HepG2 (cell line): ENCODE results near the gene ZNF48. TPM values are rescaled to one million over a fixed set of nuclear protein-coding genes. Genes with fewer than 3 reads are reported as not detected.

Experiments used
- ATM ChIP-seq: fragments of 450-650 bp; IDR thresholded peaks from 2 replicates; pipeline ENCODE4 v1.7.1; 2017; ENCODE audit warnings: mild to moderate bottlenecking, borderline replicate concordance
- CSRNP2 ChIP-seq: sonication (generic); formaldehyde crosslinking; conservative IDR thresholded peaks from 2 replicates; pipeline ENCODE4 v1.8.0; 2022; ENCODE audit warnings: low read depth, missing genetic modification reagents
- ETV5 ChIP-seq: IDR thresholded peaks from 2 replicates; pipeline ENCODE4 v1.6.1; 2018; ENCODE audit warnings: missing biosample characterization, missing genetic modification reagents, inconsistent platforms, borderline replicate concordance
- FOXC1 ChIP-seq: sonication (generic); formaldehyde crosslinking; IDR thresholded peaks from 2 replicates; pipeline ENCODE4 v1.8.0; 2022; ENCODE audit warnings: mild to moderate bottlenecking, missing genetic modification reagents, borderline replicate concordance
- GPBP1L1 ChIP-seq: sonication (generic); formaldehyde crosslinking; IDR thresholded peaks from 2 replicates; pipeline ENCODE4 v1.5.0; 2020; ENCODE audit warnings: mild to moderate bottlenecking, missing genetic modification reagents
- JARID2 ChIP-seq: sonication (generic); formaldehyde crosslinking; IDR thresholded peaks from 2 replicates; pipeline ENCODE4 v1.8.1; 2023; ENCODE audit warnings: missing genetic modification reagents, inconsistent platforms; ENCODE audit not compliant: insufficient replicate concordance
- LRRFIP1 ChIP-seq: sonication (generic); formaldehyde crosslinking; conservative IDR thresholded peaks from 2 replicates; pipeline ENCODE4 v1.4.0; 2020; ENCODE audit warnings: missing genetic modification reagents
- SIX4 ChIP-seq: sonication (generic); formaldehyde crosslinking; IDR thresholded peaks from 2 replicates; pipeline ENCODE4 v1.4.0; 2020; ENCODE audit warnings: missing genetic modification reagents
- ZGPAT ChIP-seq: IDR thresholded peaks from 2 replicates; pipeline ENCODE4 v1.6.1; 2016; ENCODE audit warnings: mild to moderate bottlenecking
- ZMYM3 ChIP-seq: sonication (generic); formaldehyde crosslinking; IDR thresholded peaks from 2 replicates; pipeline ENCODE4 v1.5.1; 2020; ENCODE audit warnings: mild to moderate bottlenecking, missing genetic modification reagents
- ZNF124 ChIP-seq: sonication (generic); formaldehyde crosslinking; IDR thresholded peaks from 2 replicates; pipeline ENCODE4 v1.4.0; 2020; ENCODE audit warnings: missing genetic modification reagents
- ZNF530 ChIP-seq: sonication (generic); formaldehyde crosslinking; IDR thresholded peaks from 2 replicates; pipeline ENCODE4 v1.5.0; 2020; ENCODE audit warnings: low read depth, mild to moderate bottlenecking, missing genetic modification reagents
- ZNF563 ChIP-seq: sonication (generic); formaldehyde crosslinking; IDR thresholded peaks from 2 replicates; pipeline ENCODE4 v1.8.0; 2022; ENCODE audit warnings: mild to moderate bottlenecking, moderate library complexity, missing genetic modification reagents
- ZNF674 ChIP-seq: sonication (generic); formaldehyde crosslinking; IDR thresholded peaks from 2 replicates; pipeline ENCODE4 v1.5.0; 2020; ENCODE audit warnings: low read depth, mild to moderate bottlenecking, missing genetic modification reagents
- ZNF777 ChIP-seq: sonication (generic); formaldehyde crosslinking; IDR thresholded peaks from 2 replicates; pipeline ENCODE4 v1.4.0; 2020; ENCODE audit warnings: missing genetic modification reagents
- polyA plus RNA-seq, 8 experiments: library from polyadenylated mRNA; depleted of rRNA in 3 of 8; stranded (reverse) in 7 of 8; unstranded in 1 of 8; fragments of >200 nt; fragmentation: Illumina TruSeq in 4 of 8; extraction: Trizol in 4 of 8; gene quantifications; 2 replicates each; pipeline versions ENCODE4 v1.2.1 to v1.2.3, GENCODE V29; 2011 to 2016; ENCODE audit warnings: low read depth in 4 of 8, missing spikeins in 1 of 8, mixed read lengths in 1 of 8; ENCODE audit not compliant: insufficient read depth in 1 of 8
- total RNA-seq, 5 experiments: library from RNA; depleted of rRNA; stranded (reverse); fragments of >200 nt; fragmentation: Illumina TruSeq; extraction: Trizol; gene quantifications; 2 replicates each; pipeline ENCODE4 v1.2.3, GENCODE V29; 2016; ENCODE audit warnings: low read depth in 1 of 5

Gene ZNF48
- total and polyA plus RNA-seq, 2 of the 13 experiments (the other 11 are each of a cell fraction or from before 2014, with no cell fraction given), result 9.9 to 12.3 TPM

DNA sequence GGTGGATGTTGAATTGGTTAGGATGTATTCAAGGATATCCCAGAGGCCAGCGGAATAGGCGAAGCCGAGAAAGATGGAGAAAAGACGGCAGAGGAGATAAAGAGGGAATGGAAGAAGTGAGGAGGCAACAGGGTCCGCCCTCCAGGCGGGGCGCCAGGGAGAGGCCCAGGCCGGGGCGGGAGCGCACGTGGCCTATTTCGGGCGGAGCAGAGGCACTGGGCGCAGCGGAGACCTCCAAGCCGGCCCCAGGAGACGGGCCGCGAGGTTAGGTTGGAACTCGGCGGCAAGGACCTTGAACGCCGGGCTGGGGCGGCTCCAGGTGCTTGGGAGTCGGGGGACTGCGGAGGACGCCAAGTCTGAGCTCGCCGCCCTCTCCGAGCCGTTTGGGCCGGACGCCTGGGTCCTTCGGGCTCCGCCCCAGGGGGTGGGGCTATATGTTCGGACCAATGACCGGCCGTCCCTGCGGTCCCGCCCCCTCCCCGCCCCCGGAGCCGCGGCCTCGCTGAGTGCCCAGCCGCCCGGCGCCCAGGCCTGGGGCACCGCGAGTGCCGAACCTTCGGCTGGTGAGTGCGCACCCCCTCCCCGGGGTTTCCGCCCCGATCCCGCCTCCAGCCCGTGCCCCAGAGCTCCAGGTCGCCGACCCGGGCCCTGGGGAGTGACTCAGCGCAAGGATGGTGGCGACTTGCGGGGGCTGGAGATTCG lies 12.0 kb downstream of the ZNF48 start, which contains the start of gene ZNF771 (continued):
- TF ChIP-seq CSRNP2, result no peak
- TF ChIP-seq ZNF124 (CRISPR knock-in tag), result peak; percentile 81; the same call in 1 of the 2 replicates
- peak; percentile 12; the same call in 1 of the 2 replicates for TF ChIP-seq SIX4 (CRISPR knock-in tag)
- TF ChIP-seq JARID2 (CRISPR knock-in tag), result no peak
- 0 out of 2 replicates have a peak, but pooled peaks have one; percentile 51 for TF ChIP-seq LRRFIP1
- TF ChIP-seq FOXC1 (CRISPR knock-in tag), result peak; percentile 98
- TF ChIP-seq GPBP1L1 (CRISPR knock-in tag), result no peak
- peak; percentile 97 for TF ChIP-seq ZGPAT
- peak; percentile 59 for TF ChIP-seq ZMYM3
- peak; percentile 68 for TF ChIP-seq ZNF777
- TF ChIP-seq ZNF674 (CRISPR knock-in tag), result peak; percentile 88; the same call in 1 of the 2 replicates
- no peak for TF ChIP-seq ATM
- peak; percentile 78 for TF ChIP-seq ZNF563 (CRISPR knock-in tag)
- peak; percentile 8 for TF ChIP-seq ETV5 (CRISPR knock-in tag)
- no peak for TF ChIP-seq ZNF530 (CRISPR knock-in tag)
